ENCODE data around the gene BARHL2. TPM values are rescaled to one million over a fixed set of nuclear protein-coding genes. Genes with fewer than 3 reads are reported as not detected.

BARHL2 gene
- total RNA-seq, 1 experiment from 2014 or later, result not detected

- no peak overlapping the region for H3K4me2 ChIP-seq
- H2AFZ ChIP-seq, result no peak overlapping the region
- no peaks in the 10 kb centered on the region for H3K4me1 ChIP-seq (replicated peaks; ENCODE audit: insufficient read depth)
- ChIA-PET CTCF (no interaction called here), POLR2A (ENCODE audit: unreplicated experiment) (no interaction called here)
- H3K4me3 ChIP-seq, result no peak overlapping the region
- intact Hi-C loops (cut with micrococcal nuclease; ENCODE audit: unreplicated experiment), result no loop called here
- H3K27me3 ChIP-seq (ENCODE audit: insufficient read depth, low read depth), result 0 out of 2 replicates have a peak, but pooled peaks cover 13% of the 10 kb centered on the region
- DNase-seq, result peak in 1 of 2 experiments; percentile 8
- H3F3A ChIP-seq (ENCODE audit: insufficient read depth, low read depth), result no peaks in the 10 kb centered on the region
- H3K27ac ChIP-seq, result no peak overlapping the region
- H3K36me3 ChIP-seq (ENCODE audit: low read depth), result no peaks in the 10 kb centered on the region
- no TSS peak for BruUV-seq (replicated peaks)
- no peaks in the 10 kb centered on the region for H3K9me2 ChIP-seq (ENCODE audit: insufficient read depth)
- H4K20me1 ChIP-seq (ENCODE audit: insufficient read depth), result no peaks in the 10 kb centered on the region
- no peaks in the 10 kb centered on the region for H3K9me3 ChIP-seq (ENCODE audit: insufficient read depth, low read depth)
- no peak for TF ChIP-seq EZH2 (IDR thresholded peaks at IDR 0.05; ENCODE audit: low read depth)
- no peak for TF ChIP-seq CTCF (conservative IDR thresholded peaks at IDR 0.05)
- H3K79me2 ChIP-seq (ENCODE audit: low read depth), result no peaks in the 10 kb centered on the region
Measured at GRCh38 chr1:90707363-90707710, 9.8 kb downstream of the BARHL2 start.

- no peaks in the 10 kb centered on the region for H3K79me2 ChIP-seq (ENCODE audit: low read depth)
- BruUV-seq (replicated peaks), result no TSS peak
- CTCF ChIA-PET, result no interaction called here
- H4K20me1 ChIP-seq (ENCODE audit: insufficient read depth), result no peaks in the 10 kb centered on the region
- no peaks in the 10 kb centered on the region for H3F3A ChIP-seq (ENCODE audit: insufficient read depth, low read depth)
- no peaks in the 10 kb centered on the region for H3K9me2 ChIP-seq (ENCODE audit: insufficient read depth)
- H3K27ac ChIP-seq, result no peak overlapping the region
- no peak overlapping the region for H2AFZ ChIP-seq
- H3K27me3 ChIP-seq (ENCODE audit: insufficient read depth, low read depth), result 0 out of 2 replicates have a peak, but pooled peaks cover 13% of the 10 kb centered on the region
- no peaks in the 10 kb centered on the region for H3K36me3 ChIP-seq (ENCODE audit: low read depth)
- TF ChIP-seq EZH2 (IDR thresholded peaks at IDR 0.05; ENCODE audit: low read depth) (no peak), CTCF (conservative IDR thresholded peaks at IDR 0.05) (no peak)
- POLR2A ChIA-PET (ENCODE audit: unreplicated experiment), result no interaction called here
- intact Hi-C loops (cut with micrococcal nuclease; ENCODE audit: unreplicated experiment), result no loop called here
- H3K4me2 ChIP-seq, result no peak overlapping the region
- no peak for DNase-seq
- no peaks in the 10 kb centered on the region for H3K4me1 ChIP-seq (replicated peaks; ENCODE audit: insufficient read depth)
- H3K4me3 ChIP-seq, result no peak overlapping the region
- H3K9me3 ChIP-seq (ENCODE audit: insufficient read depth, low read depth), result no peaks in the 10 kb centered on the region
Measured at GRCh38 chr1:90706437-90707362, 10.4 kb downstream of the BARHL2 start.

GRCh38 chr1:90705956-90706355 lies 11.1 kb downstream of the BARHL2 start:
- POLR2A ChIA-PET (ENCODE audit: unreplicated experiment), result no interaction called here
- no peak overlapping the region for H2AFZ ChIP-seq
- no peak overlapping the region for H3K27ac ChIP-seq
- H3K9me2 ChIP-seq (ENCODE audit: insufficient read depth), result no peaks in the 10 kb centered on the region
- no TSS peak for BruUV-seq (replicated peaks)
- H3K4me2 ChIP-seq, result no peak overlapping the region
- DNase-seq, result no peak
- TF ChIP-seq CTCF (conservative IDR thresholded peaks at IDR 0.05) (no peak), EZH2 (IDR thresholded peaks at IDR 0.05; ENCODE audit: low read depth) (no peak)
- H3K9me3 ChIP-seq (ENCODE audit: insufficient read depth, low read depth), result no peaks in the 10 kb centered on the region
- no peaks in the 10 kb centered on the region for H3K79me2 ChIP-seq (ENCODE audit: low read depth)
- CTCF ChIA-PET, result no interaction called here
- H3K36me3 ChIP-seq (ENCODE audit: low read depth), result no peaks in the 10 kb centered on the region
- no peaks in the 10 kb centered on the region for H4K20me1 ChIP-seq (ENCODE audit: insufficient read depth)
- H3K4me1 ChIP-seq (replicated peaks; ENCODE audit: insufficient read depth), result no peaks in the 10 kb centered on the region
- no peak overlapping the region for H3K4me3 ChIP-seq
- H3F3A ChIP-seq (ENCODE audit: insufficient read depth, low read depth), result no peaks in the 10 kb centered on the region
- intact Hi-C loops (cut with micrococcal nuclease; ENCODE audit: unreplicated experiment), result no loop called here
- 0 out of 2 replicates have a peak, but pooled peaks cover 13% of the 10 kb centered on the region for H3K27me3 ChIP-seq (ENCODE audit: insufficient read depth, low read depth)

All from PC-9 (cell line).